ENCODE results near the gene SPATA45.
"Not testable (repeated sequence)": the region's sequence is repeated elsewhere in the genome, so short reads cannot be mapped to it uniquely, and the experiment has no call there.

Gene SPATA45

DNA sequence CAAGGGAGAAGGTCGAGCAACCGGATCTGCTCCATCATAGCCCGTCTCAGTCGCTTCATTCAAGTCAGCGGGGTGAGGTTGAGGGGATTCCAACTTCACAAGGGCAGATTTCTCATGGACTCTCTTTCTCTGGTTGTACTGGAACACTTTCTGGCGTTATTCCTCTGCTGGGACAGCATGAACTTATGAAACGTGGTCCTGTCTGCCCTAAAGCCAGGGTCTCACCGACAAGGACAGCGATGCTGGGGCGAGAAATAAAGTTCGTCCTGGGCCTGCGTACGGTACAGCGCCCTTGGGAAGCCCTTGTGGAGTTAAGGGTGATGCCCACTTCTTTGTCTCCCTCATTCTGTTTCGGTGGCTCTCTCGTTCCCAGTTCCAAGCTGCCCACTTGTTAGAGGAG, 9.3 kb upstream of the SPATA45 start:
- Histone ChIP-seq H3K27me3 (ENCODE audit: insufficient read depth, insufficient read length) (no peaks in the 10 kb centered on the region), H3K9me3 (ENCODE audit: insufficient read depth, low read length) (no peaks in the 10 kb centered on the region), H3K9ac (ENCODE audit: insufficient read length, low read depth) (peak overlapping the region; percentile 90), H3K4me3 (ENCODE audit: insufficient read length, low read depth) (peak overlapping the region; percentile 100), H3K36me3 (ENCODE audit: insufficient read depth, insufficient read length, low read length) (peaks cover 19% of the 10 kb centered on the region), H3K4me1 (ENCODE audit: insufficient read depth, insufficient read length) (peaks cover 2% of the 10 kb centered on the region)
- DNase-seq (ENCODE audit: low read depth, low spot score): no peak
- TF ChIP-seq YY1 (IDR thresholded peaks at IDR 0.05; ENCODE audit: insufficient read depth, insufficient read length) (no peak), SUZ12 (IDR thresholded peaks at IDR 0.05; ENCODE audit: extremely low read depth, insufficient read depth, insufficient read length) (no peak), ZNF274 (IDR thresholded peaks at IDR 0.05; ENCODE audit: low read depth, low read length) (no peak)

DNA sequence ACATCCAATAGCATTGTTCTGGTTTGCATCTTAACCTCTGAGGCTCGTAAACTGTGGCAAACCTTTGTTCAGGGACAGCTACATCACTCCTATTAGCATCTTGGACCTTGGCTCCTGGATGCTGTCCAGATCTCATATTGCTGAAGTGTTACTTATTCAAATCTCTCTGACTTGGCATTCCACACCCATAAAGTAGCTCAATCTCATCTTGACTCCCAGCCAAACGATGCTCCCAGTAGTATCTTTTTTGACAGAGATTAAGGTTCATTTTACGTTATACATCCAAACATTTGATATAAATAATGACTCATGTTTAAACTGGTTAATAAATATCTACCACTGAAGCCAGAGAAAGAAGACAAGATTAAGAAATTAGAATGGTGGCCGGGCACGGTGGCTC, 6.2 kb upstream of the SPATA45 start:
- H3K36me3 ChIP-seq (ENCODE audit: insufficient read depth, insufficient read length, low read length): no peaks in the 10 kb centered on the region
- no peak overlapping the region for H3K9ac ChIP-seq (ENCODE audit: insufficient read length, low read depth)
- no peak for TF ChIP-seq ZNF274 (IDR thresholded peaks at IDR 0.05; ENCODE audit: low read depth, low read length)
- no peaks in the 10 kb centered on the region for H3K9me3 ChIP-seq (ENCODE audit: insufficient read depth, low read length)
- H3K27me3 ChIP-seq (ENCODE audit: insufficient read depth, insufficient read length): no peaks in the 10 kb centered on the region
- DNase-seq (ENCODE audit: low read depth, low spot score): no peak
- H3K4me1 ChIP-seq (ENCODE audit: insufficient read depth, insufficient read length): peaks cover 2% of the 10 kb centered on the region
- H3K4me3 ChIP-seq (ENCODE audit: insufficient read length, low read depth): no peak overlapping the region

DNA sequence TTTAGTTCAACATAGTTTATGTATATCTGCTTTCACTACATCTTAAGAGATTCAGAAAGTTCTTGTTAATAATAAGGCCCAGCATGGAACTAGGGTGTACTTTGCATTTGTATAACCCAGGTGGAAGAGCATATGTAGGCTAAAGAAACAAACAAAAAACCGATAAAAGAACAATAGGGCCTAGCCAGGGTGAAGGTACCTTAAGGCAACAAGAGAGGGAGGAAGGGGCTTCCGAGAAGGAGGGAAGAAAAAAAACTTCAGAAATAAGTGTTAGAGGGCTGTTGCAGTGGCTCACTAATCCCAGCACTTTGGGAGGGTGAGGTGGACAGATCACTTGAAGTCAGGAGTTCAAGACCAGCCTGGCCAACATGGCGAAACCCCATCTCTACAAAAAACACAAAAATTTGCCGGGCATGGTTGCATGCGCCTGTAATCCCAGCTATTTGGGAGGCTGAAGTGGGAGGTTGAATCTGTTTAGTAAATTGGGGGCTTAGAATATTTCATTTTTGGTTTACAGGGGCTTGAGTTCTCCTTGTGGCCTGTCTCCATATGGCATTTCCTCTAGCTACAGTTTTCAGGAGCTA, 4.7 kb upstream of the SPATA45 start:
- no peaks in the 10 kb centered on the region for H3K27me3 ChIP-seq (ENCODE audit: insufficient read depth, insufficient read length)
- no peak overlapping the region for H3K4me3 ChIP-seq (ENCODE audit: insufficient read length, low read depth)
- H3K36me3 ChIP-seq (ENCODE audit: insufficient read depth, insufficient read length, low read length): no peaks in the 10 kb centered on the region
- H3K9me3 ChIP-seq (ENCODE audit: insufficient read depth, low read length): no peaks in the 10 kb centered on the region
- no peak for TF ChIP-seq ZNF274 (IDR thresholded peaks at IDR 0.05; ENCODE audit: low read depth, low read length)
- no peak for TF ChIP-seq YY1 (IDR thresholded peaks at IDR 0.05; ENCODE audit: insufficient read depth, insufficient read length)
- TF ChIP-seq SUZ12 (IDR thresholded peaks at IDR 0.05; ENCODE audit: extremely low read depth, insufficient read depth, insufficient read length): no peak
- H3K4me1 ChIP-seq (ENCODE audit: insufficient read depth, insufficient read length): peaks cover 2% of the 10 kb centered on the region
- H3K9ac ChIP-seq (ENCODE audit: insufficient read length, low read depth): no peak overlapping the region
- peak; percentile 63 for DNase-seq (ENCODE audit: low read depth, low spot score)

DNA sequence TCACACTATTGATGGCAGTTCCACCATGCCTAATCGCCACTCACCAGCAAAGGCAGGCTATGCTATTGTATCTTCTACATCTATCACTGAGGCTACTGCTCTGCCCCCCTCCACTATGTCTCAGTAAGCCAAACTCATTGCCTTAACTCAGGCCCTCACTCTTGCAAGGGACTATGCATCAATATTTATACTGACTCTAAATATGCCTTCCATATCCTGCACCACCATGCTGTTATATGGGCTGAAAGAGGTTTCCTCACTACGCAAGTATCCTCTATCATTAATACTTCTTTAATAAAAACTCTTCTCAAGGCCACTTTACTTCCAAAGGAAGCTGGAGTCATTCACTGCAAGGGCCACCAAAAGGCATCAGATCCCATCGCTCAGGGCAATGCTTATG, 2.9 kb downstream of the SPATA45 start:
- not testable (repeated sequence) for H3K27me3 ChIP-seq (ENCODE audit: insufficient read depth, insufficient read length); H3K9ac ChIP-seq (ENCODE audit: insufficient read length, low read depth); H3K4me1 ChIP-seq (ENCODE audit: insufficient read depth, insufficient read length); DNase-seq (ENCODE audit: low read depth, low spot score); H3K4me3 ChIP-seq (ENCODE audit: insufficient read length, low read depth); H3K36me3 ChIP-seq (ENCODE audit: insufficient read depth, insufficient read length, low read length); H3K9me3 ChIP-seq (ENCODE audit: insufficient read depth, low read length)

DNA sequence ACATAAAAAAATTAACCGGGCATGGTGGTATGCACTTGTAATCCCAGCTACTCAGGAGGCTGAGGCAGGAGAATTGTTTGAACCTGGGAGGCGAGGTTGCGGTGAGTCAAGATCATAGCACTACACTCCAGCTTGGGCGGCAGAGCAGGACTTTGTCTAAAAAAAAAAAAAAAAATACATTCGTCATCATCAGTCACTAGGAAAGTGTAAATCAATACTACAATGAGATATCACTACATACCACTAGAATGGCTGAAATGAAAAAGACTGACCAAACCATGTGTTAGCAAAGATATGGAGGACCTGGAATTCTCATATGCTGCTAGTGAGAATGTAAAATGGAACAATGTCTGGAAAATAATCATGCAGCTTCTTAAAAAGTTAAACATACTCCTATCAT, 9.3 kb downstream of the SPATA45 start:
- Histone ChIP-seq H3K4me3 (ENCODE audit: insufficient read length, low read depth) (no peak overlapping the region), H3K4me1 (ENCODE audit: insufficient read depth, insufficient read length) (no peaks in the 10 kb centered on the region), H3K9me3 (ENCODE audit: insufficient read depth, low read length) (no peaks in the 10 kb centered on the region), H3K9ac (ENCODE audit: insufficient read length, low read depth) (no peak overlapping the region), H3K36me3 (ENCODE audit: insufficient read depth, insufficient read length, low read length) (no peaks in the 10 kb centered on the region), H3K27me3 (ENCODE audit: insufficient read depth, insufficient read length) (no peaks in the 10 kb centered on the region)
- TF ChIP-seq ZNF274 (IDR thresholded peaks at IDR 0.05; ENCODE audit: low read depth, low read length) (no peak), SUZ12 (IDR thresholded peaks at IDR 0.05; ENCODE audit: extremely low read depth, insufficient read depth, insufficient read length) (no peak), YY1 (IDR thresholded peaks at IDR 0.05; ENCODE audit: insufficient read depth, insufficient read length) (no peak)
- DNase-seq (ENCODE audit: low read depth, low spot score): no peak

DNA sequence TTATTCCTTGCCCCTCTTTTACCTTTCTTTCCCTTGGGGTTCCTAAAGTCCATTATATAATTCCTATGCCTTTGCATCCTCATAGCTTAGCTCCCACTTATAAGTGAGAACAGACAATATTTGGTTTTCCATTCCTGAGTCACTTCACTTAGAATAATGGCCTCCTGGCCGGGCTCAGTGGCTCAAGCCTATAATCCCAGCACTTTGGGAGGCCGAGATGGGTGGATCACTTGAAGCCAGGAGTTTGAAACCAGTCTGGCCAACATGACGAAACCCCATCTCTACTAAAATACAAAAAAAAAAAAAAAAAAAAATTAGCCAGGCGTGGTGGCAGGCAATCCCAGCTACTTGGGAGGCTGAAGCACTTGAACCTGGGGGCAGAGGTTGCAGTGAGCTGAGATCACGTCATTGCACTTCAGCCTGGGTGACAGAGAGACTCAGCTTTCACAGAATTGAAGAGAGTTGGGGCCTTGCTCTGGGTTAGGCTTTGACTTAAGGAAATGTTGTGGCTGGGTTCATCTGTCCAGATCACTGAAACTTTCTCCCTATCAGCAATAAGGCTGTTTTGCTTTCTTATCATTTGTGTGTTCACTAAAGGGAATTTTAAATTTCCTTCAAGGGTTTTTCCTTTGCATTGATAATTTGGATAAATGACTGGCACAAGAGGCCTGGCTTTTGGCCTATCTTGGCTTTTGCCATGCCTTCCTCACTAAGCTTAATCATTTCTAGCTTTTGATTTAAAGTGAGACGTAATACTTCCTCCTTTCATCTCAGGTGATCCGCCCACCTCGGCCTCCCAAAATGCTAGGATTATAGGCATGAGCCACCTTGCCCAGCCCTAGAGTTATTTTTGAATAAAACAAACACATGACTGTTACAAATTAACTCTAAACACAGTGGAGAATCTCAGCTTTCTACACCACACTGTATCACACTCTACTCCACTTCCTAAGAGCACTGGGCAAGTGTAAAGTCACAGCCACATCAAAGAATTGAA, 13.9 kb downstream of the SPATA45 start:
- H3K4me1 ChIP-seq (ENCODE audit: insufficient read depth, insufficient read length); H3K36me3 ChIP-seq (ENCODE audit: insufficient read depth, insufficient read length, low read length); H3K27me3 ChIP-seq (ENCODE audit: insufficient read depth, insufficient read length); H3K9ac ChIP-seq (ENCODE audit: insufficient read length, low read depth); H3K9me3 ChIP-seq (ENCODE audit: insufficient read depth, low read length); H3K4me3 ChIP-seq (ENCODE audit: insufficient read length, low read depth); DNase-seq (ENCODE audit: low read depth, low spot score): not testable (repeated sequence)

DNA sequence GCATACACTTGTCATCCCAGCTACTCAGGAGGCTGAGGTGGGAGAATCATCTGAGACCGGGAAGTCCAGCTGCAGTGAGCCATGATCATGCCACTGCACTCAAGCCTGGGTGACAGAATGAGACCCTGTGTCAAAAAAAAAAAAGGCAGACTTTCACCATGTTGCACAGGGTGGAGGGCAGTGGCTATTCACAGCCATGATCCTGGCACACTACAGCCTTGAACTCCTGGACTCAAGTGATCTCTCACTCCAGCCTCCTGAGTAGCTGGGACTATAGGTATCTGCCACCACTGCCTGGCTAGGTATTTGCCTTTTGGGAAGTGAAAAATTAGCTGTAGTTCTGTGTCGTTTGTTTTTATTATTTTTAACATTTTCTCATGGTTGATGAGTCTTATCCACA, 19.1 kb downstream of the SPATA45 start:
- TF ChIP-seq SUZ12 (IDR thresholded peaks at IDR 0.05; ENCODE audit: extremely low read depth, insufficient read depth, insufficient read length) (no peak), ZNF274 (IDR thresholded peaks at IDR 0.05; ENCODE audit: low read depth, low read length) (no peak), YY1 (IDR thresholded peaks at IDR 0.05; ENCODE audit: insufficient read depth, insufficient read length) (no peak)
- Histone ChIP-seq H3K4me3 (ENCODE audit: insufficient read length, low read depth) (no peak overlapping the region), H3K27me3 (ENCODE audit: insufficient read depth, insufficient read length) (no peaks in the 10 kb centered on the region), H3K4me1 (ENCODE audit: insufficient read depth, insufficient read length) (no peaks in the 10 kb centered on the region), H3K36me3 (ENCODE audit: insufficient read depth, insufficient read length, low read length) (no peaks in the 10 kb centered on the region), H3K9me3 (ENCODE audit: insufficient read depth, low read length) (peaks cover 28% of the 10 kb centered on the region), H3K9ac (ENCODE audit: insufficient read length, low read depth) (no peak overlapping the region)
- DNase-seq (ENCODE audit: low read depth, low spot score): no peak

Data from NT2/D1 (cell line).